ENCODE measurements around the gene NTN3.

NTN3 gene

DNA sequence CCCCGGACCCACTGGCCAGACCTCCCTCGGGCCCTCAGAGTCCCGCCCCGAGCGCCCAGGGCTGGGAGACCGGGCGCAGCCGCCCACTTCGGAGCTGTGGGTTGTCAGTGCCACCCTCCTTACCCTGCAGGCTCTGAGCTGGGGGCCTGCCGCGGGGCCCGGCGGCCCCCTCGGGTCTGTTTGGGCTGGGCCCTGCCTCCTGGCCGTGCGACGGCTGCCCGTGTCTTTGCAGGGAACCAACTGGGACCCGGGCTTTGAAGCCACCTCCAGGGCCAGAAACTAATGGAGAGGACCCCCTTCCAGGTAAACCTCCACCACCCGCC, 10.7 kb upstream of the NTN3 start:
- peak overlapping the region; percentile 74 for H3K4me3 ChIP-seq (ENCODE audit: low read depth, low read length)

DNA sequence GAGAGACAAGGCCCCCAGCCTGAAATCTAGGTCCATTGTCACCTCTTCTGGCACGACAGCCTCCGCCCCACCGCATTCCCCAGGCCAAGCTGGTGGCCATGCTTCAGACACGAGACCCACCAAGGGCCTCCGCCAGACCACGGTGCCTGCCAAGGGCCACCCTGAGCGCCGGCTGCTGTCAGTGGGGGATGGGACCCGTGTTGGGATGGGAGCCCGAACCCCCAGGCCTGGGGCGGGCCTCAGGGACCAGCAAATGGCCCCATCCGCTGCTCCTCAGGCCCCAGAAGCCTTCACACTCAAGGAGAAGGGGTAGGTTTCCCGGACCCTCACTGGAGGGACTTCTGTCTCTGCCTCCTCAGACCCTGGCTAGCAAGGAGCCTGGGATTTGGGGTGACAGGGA, 10.2 kb upstream of the NTN3 start:
- TF ChIP-seq, protein P1, sequence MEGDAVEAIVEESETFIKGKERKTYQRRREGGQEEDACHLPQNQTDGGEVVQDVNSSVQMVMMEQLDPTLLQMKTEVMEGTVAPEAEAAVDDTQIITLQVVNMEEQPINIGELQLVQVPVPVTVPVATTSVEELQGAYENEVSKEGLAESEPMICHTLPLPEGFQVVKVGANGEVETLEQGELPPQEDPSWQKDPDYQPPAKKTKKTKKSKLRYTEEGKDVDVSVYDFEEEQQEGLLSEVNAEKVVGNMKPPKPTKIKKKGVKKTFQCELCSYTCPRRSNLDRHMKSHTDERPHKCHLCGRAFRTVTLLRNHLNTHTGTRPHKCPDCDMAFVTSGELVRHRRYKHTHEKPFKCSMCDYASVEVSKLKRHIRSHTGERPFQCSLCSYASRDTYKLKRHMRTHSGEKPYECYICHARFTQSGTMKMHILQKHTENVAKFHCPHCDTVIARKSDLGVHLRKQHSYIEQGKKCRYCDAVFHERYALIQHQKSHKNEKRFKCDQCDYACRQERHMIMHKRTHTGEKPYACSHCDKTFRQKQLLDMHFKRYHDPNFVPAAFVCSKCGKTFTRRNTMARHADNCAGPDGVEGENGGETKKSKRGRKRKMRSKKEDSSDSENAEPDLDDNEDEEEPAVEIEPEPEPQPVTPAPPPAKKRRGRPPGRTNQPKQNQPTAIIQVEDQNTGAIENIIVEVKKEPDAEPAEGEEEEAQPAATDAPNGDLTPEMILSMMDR (IDR thresholded peaks at IDR 0.05; ENCODE audit: control insufficient read depth, extremely low read depth, insufficient read depth): no peak
- peak overlapping the region; percentile 74 for H3K4me3 ChIP-seq (ENCODE audit: low read depth, low read length)

More for the DNA sequence above, 10.7 kb upstream of the NTN3 start:
- DNase-seq (ENCODE audit: low read depth): no peak
- TF ChIP-seq, protein P1 (IDR thresholded peaks at IDR 0.05; ENCODE audit: control insufficient read depth, extremely low read depth, insufficient read depth): no peak

DNA sequence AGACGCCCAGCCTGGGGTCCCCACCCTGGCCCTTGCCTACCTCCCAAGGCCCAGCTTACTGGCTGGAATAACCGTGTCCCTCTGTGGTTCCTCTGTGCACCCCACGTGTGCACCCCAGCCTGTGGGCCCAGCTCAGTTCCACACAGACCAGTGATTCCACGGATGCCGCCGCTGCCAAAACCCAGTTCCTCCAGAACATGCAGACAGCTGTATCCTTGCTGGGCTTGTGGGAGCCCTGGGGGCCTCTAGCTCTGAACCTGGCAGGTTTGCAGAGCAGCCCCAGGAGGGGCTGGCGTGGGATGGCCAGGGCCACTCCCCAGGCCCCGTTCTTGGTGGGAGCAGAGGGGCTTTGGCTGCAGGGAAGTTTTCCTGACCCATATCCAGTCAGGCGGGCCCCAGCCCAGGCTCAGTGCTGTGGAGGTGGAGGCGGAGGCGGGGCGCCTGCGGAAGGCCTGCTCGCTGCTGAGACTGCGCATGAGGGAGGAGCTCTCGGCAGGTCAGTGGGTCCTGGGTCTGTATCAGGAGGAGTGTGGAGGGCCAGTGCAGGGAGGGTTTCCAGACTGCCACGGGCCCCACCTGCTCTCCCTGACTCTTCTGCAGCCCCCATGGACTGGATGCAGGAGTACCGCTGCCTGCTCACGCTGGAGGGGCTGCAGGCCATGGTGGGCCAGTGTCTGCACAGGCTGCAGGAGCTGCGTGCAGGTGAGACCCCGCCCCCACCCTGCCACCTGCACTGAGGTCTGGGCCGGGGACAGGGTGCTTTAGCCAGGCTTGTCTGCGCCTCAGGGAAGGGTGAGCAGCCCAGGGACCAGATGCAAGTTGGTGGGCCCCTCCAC, 8.8 kb upstream of the NTN3 start:
- TF ChIP-seq, protein P1 (IDR thresholded peaks at IDR 0.05; ENCODE audit: control insufficient read depth, extremely low read depth, insufficient read depth): no peak
- DNase-seq (ENCODE audit: low read depth): no peak
- H3K4me3 ChIP-seq (ENCODE audit: low read depth, low read length): no peak overlapping the region

More for the DNA sequence above, 10.2 kb upstream of the NTN3 start:
- DNase-seq (ENCODE audit: low read depth): no peak

DNA sequence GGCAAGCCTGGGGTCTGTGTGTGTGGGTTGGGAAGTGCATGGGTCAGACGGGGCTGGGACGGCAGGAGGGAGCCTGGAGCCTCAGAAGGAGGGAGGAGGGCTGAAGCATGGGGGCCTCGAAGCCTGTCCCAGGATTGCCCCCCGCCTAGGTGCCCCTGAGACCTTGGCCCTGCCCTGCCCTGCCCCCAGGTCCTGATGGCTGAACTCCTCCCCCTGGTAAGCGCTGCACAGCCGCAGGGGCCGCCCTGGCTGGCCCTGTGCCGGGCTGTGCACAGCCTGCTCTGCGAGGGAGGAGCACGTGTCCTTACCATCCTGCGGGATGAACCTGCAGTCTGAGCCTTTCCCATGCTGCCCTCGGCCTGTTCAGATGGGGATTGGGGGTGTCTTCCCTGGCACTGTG, 6.8 kb upstream of the NTN3 start:
- TF ChIP-seq, protein P1 (IDR thresholded peaks at IDR 0.05; ENCODE audit: control insufficient read depth, extremely low read depth, insufficient read depth): no peak
- no peak overlapping the region for H3K4me3 ChIP-seq (ENCODE audit: low read depth, low read length)
- no peak for DNase-seq (ENCODE audit: low read depth)

DNA sequence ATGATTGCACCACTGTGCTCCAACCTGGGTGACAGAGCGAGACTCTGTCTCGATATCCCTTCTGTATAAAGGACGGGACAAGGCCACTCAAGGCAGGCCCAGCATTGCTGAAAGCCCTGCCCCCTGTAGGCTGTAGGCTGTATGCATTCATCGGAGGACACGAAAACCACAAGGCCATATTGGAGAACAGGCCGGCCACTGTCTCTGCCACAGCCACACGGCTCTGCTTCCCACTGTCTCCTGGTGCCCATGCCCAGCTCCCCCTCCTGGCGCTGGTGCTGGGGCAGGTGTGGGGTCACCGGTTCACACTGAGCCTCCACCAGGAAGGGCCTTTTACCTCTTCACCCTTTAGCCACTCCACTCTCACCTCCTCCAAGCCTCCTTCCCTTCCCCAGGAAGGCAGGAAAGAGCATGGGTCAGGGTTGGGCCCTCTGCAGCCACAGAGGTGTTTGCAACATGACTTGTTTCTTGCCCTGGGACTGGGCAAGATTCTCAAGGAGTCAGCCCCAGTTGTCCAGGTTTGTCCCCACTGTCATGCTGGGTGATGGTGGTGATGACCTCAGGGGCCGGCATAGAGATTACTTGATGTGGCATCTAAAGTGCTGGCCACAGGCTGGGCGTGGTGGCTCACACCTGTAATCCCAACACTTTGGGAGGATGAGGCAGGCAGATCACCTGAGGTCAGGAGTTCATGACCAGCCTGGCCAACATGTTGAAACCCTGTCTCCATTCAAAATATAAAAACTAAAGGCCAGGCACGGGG, 5.3 kb upstream of the NTN3 start:
- TF ChIP-seq, protein P1 (IDR thresholded peaks at IDR 0.05; ENCODE audit: control insufficient read depth, extremely low read depth, insufficient read depth): no peak
- no peak overlapping the region for H3K4me3 ChIP-seq (ENCODE audit: low read depth, low read length)
- no peak for DNase-seq (ENCODE audit: low read depth)

DNA sequence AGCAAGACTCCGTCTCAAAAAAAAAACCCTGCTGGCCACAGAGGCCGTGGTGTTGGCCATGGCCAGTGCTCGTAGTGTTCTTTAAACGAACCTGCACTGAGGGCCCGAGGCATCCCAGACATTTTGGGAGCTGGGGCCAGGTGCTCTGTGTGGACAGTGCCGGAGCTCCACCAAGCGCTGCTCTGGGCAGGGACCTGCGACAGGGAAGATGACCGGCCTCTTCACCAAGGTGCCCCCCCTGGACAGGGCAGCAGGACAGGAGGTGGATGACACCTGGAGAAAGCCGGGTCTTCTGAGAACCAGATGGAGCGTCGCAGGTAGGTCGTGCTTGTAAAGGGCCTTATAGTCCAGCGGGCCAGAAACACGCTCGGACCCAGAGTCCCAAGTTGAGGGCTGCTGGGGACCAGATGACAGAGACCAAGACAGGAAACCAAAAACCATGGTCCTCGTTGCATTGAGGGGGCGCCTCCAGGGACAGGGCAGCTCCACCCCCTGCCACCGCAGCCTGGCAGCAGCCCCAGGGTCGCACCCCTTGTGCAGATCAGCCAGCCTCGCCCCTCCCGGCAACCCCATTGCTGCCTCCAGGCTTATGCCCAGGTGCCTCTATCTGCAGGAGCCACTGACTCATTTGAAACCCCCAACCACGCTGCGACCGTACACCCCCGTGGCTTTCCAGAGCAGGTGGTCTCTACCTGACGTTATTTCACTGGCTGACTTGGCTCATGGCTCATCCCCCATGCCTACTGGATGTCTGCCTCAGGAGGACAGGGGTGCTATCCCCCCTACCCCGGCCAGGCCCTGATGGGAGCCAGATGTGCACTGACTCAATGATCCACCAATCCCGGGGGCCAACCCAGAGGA, 4.2 kb upstream of the NTN3 start:
- no peak overlapping the region for H3K4me3 ChIP-seq (ENCODE audit: low read depth, low read length)
- DNase-seq (ENCODE audit: low read depth): no peak
- TF ChIP-seq, protein P1 (IDR thresholded peaks at IDR 0.05; ENCODE audit: control insufficient read depth, extremely low read depth, insufficient read depth): no peak
